ENCODE results near the gene TM7SF2. TPM values are rescaled to one million over a fixed set of nuclear protein-coding genes. Genes with fewer than 3 reads are reported as not detected.

TM7SF2 gene
- total and polyA plus RNA-seq, 2 donors (not counting 1 experiment from before 2014, with no cell fraction given): 23.9 to 28.5 TPM

GRCh38 chr11:65065851-65066250 is 45.8 kb upstream of the TM7SF2 start:
- DNase-seq (no peak), ATAC-seq (ENCODE audit: low read depth) (no peak)
- intact Hi-C loops (cut with micrococcal nuclease): no loop called here
- POLR2A ChIA-PET: no interaction called here
- H3K27ac ChIP-seq (ENCODE audit: low read length in 2 of 2): no peak overlapping the region
- Mint-ChIP-seq H3K27me3 (no peaks in the 10 kb centered on the region), H3K27ac (no peak overlapping the region), H3K4me1 (no peaks in the 10 kb centered on the region), H3K9me3 (ENCODE audit: insufficient read depth) (no peaks in the 10 kb centered on the region), H3K4me3 (no peak overlapping the region)
- H3K4me2 ChIP-seq (replicated peaks; ENCODE audit: low read depth, low read length, poor library complexity, severe bottlenecking): no peak overlapping the region
- no peak overlapping the region for H3K9ac ChIP-seq (ENCODE audit: low read length)
- H4K20me1 ChIP-seq (ENCODE audit: control insufficient read depth, insufficient read depth, low read length, poor library complexity, severe bottlenecking): no peaks in the 10 kb centered on the region
- CTCF ChIA-PET: no interaction called here
- H3K36me3 ChIP-seq (replicated peaks in 1 of 2; ENCODE audit: control extremely low read depth in 1 of 2, control insufficient read depth in 1 of 2, extremely low read depth in 1 of 2, insufficient read depth in 2 of 2, low read length in 1 of 2): no peaks in the 10 kb centered on the region
- H2AFZ ChIP-seq (ENCODE audit: insufficient read depth, low read depth, low read length, poor library complexity, severe bottlenecking): no peak overlapping the region
- no peak overlapping the region for H3K4me3 ChIP-seq (ENCODE audit: control extremely low read depth in 1 of 5, extremely low read depth in 1 of 5, insufficient read depth in 1 of 5, low read depth in 2 of 5, low read length in 4 of 5)
- no peaks in the 10 kb centered on the region for H3K79me2 ChIP-seq (ENCODE audit: control insufficient read depth, insufficient read depth, low read length)
- WGBS (ENCODE audit: insufficient coverage): 96% methylated on average over 7 of the region's 7 CpGs
- no peaks in the 10 kb centered on the region for H3K4me1 ChIP-seq (ENCODE audit: control insufficient read depth in 2 of 2, insufficient read depth in 2 of 2, low read length in 2 of 2)
- no peaks in the 10 kb centered on the region for H3K27me3 ChIP-seq (replicated peaks in 1 of 4; ENCODE audit: control extremely low read depth in 1 of 4, control insufficient read depth in 3 of 4, insufficient read depth in 4 of 4, low read length in 3 of 4)
- H3K9me3 ChIP-seq (ENCODE audit: control extremely low read depth in 1 of 3, control insufficient read depth in 2 of 3, insufficient read depth in 1 of 3, low read length in 2 of 3): peaks cover 0 to 3% (median 0%) of the 10 kb centered on the region in 3 donors
- no peak for TF ChIP-seq EZH2 (IDR thresholded peaks at IDR 0.05; ENCODE audit: borderline replicate concordance, insufficient read depth, low read depth, low read length, poor library complexity, severe bottlenecking)
- TF ChIP-seq CTCF (IDR thresholded peaks at IDR 0.05): no peak

DNA sequence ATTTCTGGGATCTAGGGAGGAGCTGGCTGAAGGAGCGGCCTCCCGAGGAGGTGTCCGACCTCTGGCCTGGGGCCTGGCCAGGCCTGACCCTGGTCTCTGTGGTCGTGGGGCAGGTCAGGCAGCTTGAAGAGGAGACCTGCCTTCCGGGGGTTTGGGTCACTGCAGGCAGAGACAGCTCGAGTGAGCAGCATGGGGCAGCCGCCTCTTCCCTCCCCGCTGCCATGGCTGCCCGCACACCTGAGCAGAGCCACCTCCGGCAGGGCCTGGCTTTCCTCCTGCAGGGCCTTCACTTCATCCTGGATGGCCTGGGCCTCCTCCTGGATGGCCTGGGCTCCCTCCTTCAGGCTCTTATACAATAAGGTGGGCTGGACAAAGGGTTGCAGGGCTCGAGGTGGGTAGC is 45.4 kb upstream of the TM7SF2 start:
- POLR2A ChIA-PET: no interaction called here
- H3K9me3 ChIP-seq (ENCODE audit: control extremely low read depth in 1 of 3, control insufficient read depth in 2 of 3, insufficient read depth in 1 of 3, low read length in 2 of 3): peaks cover 0 to 1% (median 0%) of the 10 kb centered on the region in 3 donors
- intact Hi-C loops (cut with micrococcal nuclease): no loop called here
- no peaks in the 10 kb centered on the region for H3K4me1 ChIP-seq (ENCODE audit: control insufficient read depth in 2 of 2, insufficient read depth in 2 of 2, low read length in 2 of 2)
- no peaks in the 10 kb centered on the region for H3K79me2 ChIP-seq (ENCODE audit: control insufficient read depth, insufficient read depth, low read length)
- ATAC-seq (ENCODE audit: low read depth) (no peak), DNase-seq (no peak)
- Mint-ChIP-seq H3K27ac (no peak overlapping the region), H3K9me3 (ENCODE audit: insufficient read depth) (no peaks in the 10 kb centered on the region), H3K27me3 (no peaks in the 10 kb centered on the region), H3K4me1 (no peaks in the 10 kb centered on the region), H3K4me3 (no peak overlapping the region)
- H4K20me1 ChIP-seq (ENCODE audit: control insufficient read depth, insufficient read depth, low read length, poor library complexity, severe bottlenecking): no peaks in the 10 kb centered on the region
- H3K27ac ChIP-seq (ENCODE audit: low read length in 2 of 2): no peak overlapping the region
- TF ChIP-seq CTCF (IDR thresholded peaks at IDR 0.05): no peak
- no peak for TF ChIP-seq EZH2 (IDR thresholded peaks at IDR 0.05; ENCODE audit: borderline replicate concordance, insufficient read depth, low read depth, low read length, poor library complexity, severe bottlenecking)
- H3K4me3 ChIP-seq (ENCODE audit: control extremely low read depth in 1 of 5, extremely low read depth in 1 of 5, insufficient read depth in 1 of 5, low read depth in 2 of 5, low read length in 4 of 5): no peak overlapping the region
- no peak overlapping the region for H2AFZ ChIP-seq (ENCODE audit: insufficient read depth, low read depth, low read length, poor library complexity, severe bottlenecking)
- WGBS (ENCODE audit: insufficient coverage): 92% methylated on average over 11 of the region's 11 CpGs
- H3K36me3 ChIP-seq (replicated peaks in 1 of 2; ENCODE audit: control extremely low read depth in 1 of 2, control insufficient read depth in 1 of 2, extremely low read depth in 1 of 2, insufficient read depth in 2 of 2, low read length in 1 of 2): no peaks in the 10 kb centered on the region
- CTCF ChIA-PET: no interaction called here
- H3K9ac ChIP-seq (ENCODE audit: low read length): no peak overlapping the region
- H3K4me2 ChIP-seq (replicated peaks; ENCODE audit: low read depth, low read length, poor library complexity, severe bottlenecking): no peak overlapping the region
- H3K27me3 ChIP-seq (replicated peaks in 1 of 4; ENCODE audit: control extremely low read depth in 1 of 4, control insufficient read depth in 3 of 4, insufficient read depth in 4 of 4, low read length in 3 of 4): no peaks in the 10 kb centered on the region
